Gastroesophageal sphincter (tissue), 3 donors: ENCODE results near the gene EEFSEC.

Experiments used
- CTCF ChIP-seq, 4 experiments: fragments of 200-600 bp in 2 of 4; fragments of 450-650 bp in 2 of 4; sonication (generic) in 1 of 4; IDR thresholded peaks; one replicate each; pipeline ENCODE4 v1.5.1; 2017 to 2019; ENCODE audit warnings: antibody characterized with exemption in 4 of 4, mild to moderate bottlenecking in 2 of 4, moderate library complexity in 2 of 4
- POLR2A ChIP-seq, 2 donors: fragments of 450-650 bp; IDR thresholded peaks; one replicate each; pipeline ENCODE4 v1.6.1; 2017; ENCODE audit warnings: antibody characterized with exemption in 2 of 2, mild to moderate bottlenecking in 2 of 2, moderate library complexity in 1 of 2

GRCh38 chr3:128336337-128337156, 183.3 kb downstream of the EEFSEC start:
- TF ChIP-seq CTCF (IDR thresholded peaks at IDR 0.05) (no peak), POLR2A (IDR thresholded peaks at IDR 0.05) (no peak)
